ENCODE measurements around the gene GYPC. TPM values are rescaled to one million over a fixed set of nuclear protein-coding genes. Genes with fewer than 3 reads are reported as not detected.
"Not testable (repeated sequence)": the region's sequence is repeated elsewhere in the genome, so short reads cannot be mapped to it uniquely, and the experiment has no call there.

The GYPC gene
- total RNA-seq, 1 experiment from 2014 or later: not detected

GRCh38 chr2:126685629-126686028 is 29.7 kb downstream of the GYPC start:
- Histone ChIP-seq H3K27me3 (replicated peaks) (no peaks in the 10 kb centered on the region), H3K9me3 (replicated peaks) (no peaks in the 10 kb centered on the region), H3K4me1 (replicated peaks) (no peaks in the 10 kb centered on the region), H3K36me3 (no peaks in the 10 kb centered on the region), H3K27ac (no peak overlapping the region), H3K4me3 (no peak overlapping the region)
- DNase-seq (ENCODE audit: low read depth in 1 of 2, low spot score in 2 of 2): no peak

DNA sequence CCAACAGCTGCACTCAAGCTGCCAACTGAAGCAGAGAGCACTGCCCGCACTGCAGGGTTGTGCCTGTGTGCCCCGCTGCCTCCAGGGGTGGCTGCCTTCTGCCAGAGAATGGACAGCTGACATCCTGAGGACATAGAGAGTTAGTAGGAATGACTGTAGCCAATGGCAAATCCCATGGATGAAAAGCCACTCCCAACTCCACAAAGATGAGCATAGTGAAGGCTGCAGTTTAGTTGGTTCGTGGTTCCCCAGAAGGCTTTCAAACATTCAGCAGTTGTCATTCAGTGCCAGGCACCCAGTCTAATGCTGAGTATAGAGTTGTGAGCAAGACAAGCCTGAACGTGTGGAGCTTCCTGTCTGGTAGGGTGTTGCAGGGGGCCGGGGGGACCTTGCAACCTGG is 30.3 kb downstream of the GYPC start:
- Histone ChIP-seq H3K27ac (no peak overlapping the region), H3K4me1 (replicated peaks) (no peaks in the 10 kb centered on the region), H3K9me3 (replicated peaks) (no peaks in the 10 kb centered on the region)

DNA sequence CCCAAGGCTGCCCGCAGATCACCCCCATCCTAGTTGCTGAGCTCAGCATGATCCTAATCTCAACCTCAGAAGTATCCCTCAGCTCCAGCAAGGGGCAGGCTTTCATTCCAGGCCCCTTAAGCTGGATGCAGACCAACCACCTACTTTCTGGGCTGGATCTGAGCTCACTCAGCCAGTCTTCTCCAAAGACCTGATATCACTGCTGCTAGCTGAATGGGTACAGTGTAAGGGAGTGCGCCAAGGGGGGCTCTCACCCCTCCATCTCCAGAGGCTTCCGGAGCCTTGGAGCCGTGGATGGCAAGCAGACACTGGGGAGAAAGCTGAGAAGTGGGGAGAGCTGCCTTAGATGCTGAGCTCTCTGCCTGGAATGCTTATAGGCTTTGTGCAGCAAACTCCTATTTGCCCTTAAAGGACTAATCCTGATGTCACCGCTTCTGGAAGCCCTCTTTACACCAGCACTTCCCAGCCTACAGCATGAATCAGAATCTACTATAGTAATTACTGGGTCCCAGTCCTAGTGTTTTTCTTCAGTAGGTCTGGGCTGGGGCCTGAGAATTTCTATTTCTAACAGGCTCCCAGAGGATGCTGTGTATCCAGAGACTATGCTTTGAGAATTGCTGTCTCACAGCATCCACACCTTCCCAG is 31.0 kb downstream of the GYPC start:
- Histone ChIP-seq H3K9me3 (replicated peaks) (no peaks in the 10 kb centered on the region), H3K27me3 (replicated peaks) (no peaks in the 10 kb centered on the region), H3K36me3 (no peaks in the 10 kb centered on the region), H3K27ac (no peak overlapping the region), H3K4me1 (replicated peaks) (no peaks in the 10 kb centered on the region), H3K4me3 (no peak overlapping the region)
- no peak for DNase-seq (ENCODE audit: low read depth in 1 of 2, low spot score in 2 of 2)

More for the DNA sequence above, 30.3 kb downstream of the GYPC start:
- no peak for DNase-seq (ENCODE audit: low read depth in 1 of 2, low spot score in 2 of 2)
- Histone ChIP-seq H3K36me3 (no peaks in the 10 kb centered on the region), H3K27me3 (replicated peaks) (no peaks in the 10 kb centered on the region), H3K4me3 (no peak overlapping the region)

GRCh38 chr2:126687503-126687902 is 31.5 kb downstream of the GYPC start:
- DNase-seq (ENCODE audit: low read depth in 1 of 2, low spot score in 2 of 2): no peak
- H3K9me3 ChIP-seq (replicated peaks): no peaks in the 10 kb centered on the region
- no peaks in the 10 kb centered on the region for H3K36me3 ChIP-seq
- H3K4me1 ChIP-seq (replicated peaks): no peaks in the 10 kb centered on the region
- no peaks in the 10 kb centered on the region for H3K27me3 ChIP-seq (replicated peaks)
- H3K4me3 ChIP-seq: no peak overlapping the region
- H3K27ac ChIP-seq: no peak overlapping the region

- not testable (repeated sequence) for H3K27ac ChIP-seq; H3K27me3 ChIP-seq (replicated peaks); H3K4me1 ChIP-seq (replicated peaks); H3K4me3 ChIP-seq; H3K9me3 ChIP-seq (replicated peaks); DNase-seq (ENCODE audit: low read depth in 1 of 2, low spot score in 2 of 2); H3K36me3 ChIP-seq
Observed at GRCh38 chr2:126688594-126688993, 32.6 kb downstream of the GYPC start.

DNA sequence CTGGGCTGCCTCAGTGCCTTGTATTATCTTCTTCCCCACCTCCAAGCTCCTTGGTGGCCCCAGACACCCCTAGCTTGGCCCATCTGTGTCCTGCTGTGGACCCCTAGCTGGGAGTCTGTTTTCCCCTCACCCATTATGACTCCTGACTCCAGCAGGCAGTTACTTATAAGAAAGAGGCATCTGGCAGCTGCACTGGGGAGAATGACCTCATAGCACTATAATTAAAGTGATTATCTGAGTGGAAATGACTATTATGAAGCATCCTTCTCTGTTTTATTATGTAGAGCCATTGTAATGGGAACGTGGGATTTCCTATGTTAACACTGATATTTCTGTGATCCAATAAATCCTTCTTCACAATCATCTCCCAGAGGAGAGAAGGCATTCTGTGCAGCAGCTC is 36.3 kb downstream of the GYPC start:
- H3K4me3 ChIP-seq; H3K27ac ChIP-seq; H3K9me3 ChIP-seq (replicated peaks); DNase-seq (ENCODE audit: low read depth in 1 of 2, low spot score in 2 of 2); H3K4me1 ChIP-seq (replicated peaks); H3K36me3 ChIP-seq; H3K27me3 ChIP-seq (replicated peaks): not testable (repeated sequence)

DNA sequence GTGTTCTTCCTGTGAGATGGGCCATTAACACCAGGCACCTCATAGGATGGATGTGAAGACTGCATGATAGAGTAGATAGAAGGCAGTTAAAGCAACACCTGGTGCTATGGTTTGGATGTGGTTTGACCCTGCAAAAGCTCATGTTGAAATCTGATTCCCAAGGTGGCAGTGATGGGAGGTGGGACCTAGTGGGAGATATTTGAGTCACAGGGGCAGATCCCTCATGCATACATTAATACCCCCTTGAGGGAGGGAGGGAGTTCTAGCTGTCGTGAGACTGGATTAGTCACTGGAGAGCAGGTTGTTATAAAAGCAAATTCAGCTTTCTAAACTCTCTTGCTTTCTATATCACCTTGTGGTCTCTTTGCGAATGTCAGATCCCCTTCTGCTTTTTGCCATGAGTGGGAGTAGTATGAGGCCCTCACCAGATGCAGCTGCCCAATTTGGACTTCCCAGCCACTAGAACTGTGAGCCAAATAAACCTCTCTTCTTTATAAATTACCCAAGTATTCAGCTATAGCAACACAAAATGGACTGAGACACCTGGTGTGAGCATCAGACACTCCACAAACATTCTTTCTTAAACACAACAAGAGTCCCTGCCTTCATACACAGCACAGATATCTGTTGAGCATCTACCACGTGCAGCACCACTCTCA is 37.1 kb downstream of the GYPC start:
- H3K9me3 ChIP-seq (replicated peaks); H3K27me3 ChIP-seq (replicated peaks); H3K27ac ChIP-seq; H3K4me3 ChIP-seq; DNase-seq (ENCODE audit: low read depth in 1 of 2, low spot score in 2 of 2); H3K4me1 ChIP-seq (replicated peaks); H3K36me3 ChIP-seq: not testable (repeated sequence)

- DNase-seq (ENCODE audit: low read depth in 1 of 2, low spot score in 2 of 2): no peak
- Histone ChIP-seq H3K27ac (no peak overlapping the region), H3K9me3 (replicated peaks) (no peaks in the 10 kb centered on the region), H3K27me3 (replicated peaks) (no peaks in the 10 kb centered on the region), H3K4me1 (replicated peaks) (no peaks in the 10 kb centered on the region), H3K36me3 (no peaks in the 10 kb centered on the region), H3K4me3 (no peak overlapping the region)
Observed at GRCh38 chr2:126696644-126697520, 40.9 kb downstream of the GYPC start.

DNA sequence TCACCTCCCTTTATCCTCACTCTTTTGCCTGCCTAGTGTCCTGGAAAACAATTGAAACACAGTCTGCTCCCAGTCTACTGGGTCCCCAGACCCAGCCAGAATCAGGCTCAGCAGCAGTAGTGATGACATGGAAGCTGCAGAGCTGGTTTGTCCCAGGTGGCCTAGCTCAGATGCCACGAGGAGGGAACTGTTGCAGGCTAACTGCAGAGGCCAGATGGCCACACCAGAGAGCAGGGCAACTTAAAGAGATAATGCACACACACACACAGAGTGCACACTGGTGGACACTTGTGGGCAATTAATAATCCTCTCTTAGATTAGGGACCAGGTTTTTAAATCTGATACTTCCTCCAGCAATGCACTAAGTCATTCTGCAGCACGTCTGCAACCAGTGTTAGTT is 42.4 kb downstream of the GYPC start:
- H3K27ac ChIP-seq: no peak overlapping the region
- no peaks in the 10 kb centered on the region for H3K27me3 ChIP-seq (replicated peaks)
- no peaks in the 10 kb centered on the region for H3K9me3 ChIP-seq (replicated peaks)
- no peaks in the 10 kb centered on the region for H3K4me1 ChIP-seq (replicated peaks)
- no peak for DNase-seq (ENCODE audit: low read depth in 1 of 2, low spot score in 2 of 2)
- no peak overlapping the region for H3K4me3 ChIP-seq
- no peaks in the 10 kb centered on the region for H3K36me3 ChIP-seq

- H3K36me3 ChIP-seq: no peaks in the 10 kb centered on the region
- H3K27me3 ChIP-seq (replicated peaks): no peaks in the 10 kb centered on the region
- no peaks in the 10 kb centered on the region for H3K9me3 ChIP-seq (replicated peaks)
- no peak overlapping the region for H3K27ac ChIP-seq
- no peaks in the 10 kb centered on the region for H3K4me1 ChIP-seq (replicated peaks)
- DNase-seq (ENCODE audit: low read depth in 1 of 2, low spot score in 2 of 2): no peak
- no peak overlapping the region for H3K4me3 ChIP-seq
Observed at GRCh38 chr2:126699018-126699417, 43.1 kb downstream of the GYPC start.

DNA sequence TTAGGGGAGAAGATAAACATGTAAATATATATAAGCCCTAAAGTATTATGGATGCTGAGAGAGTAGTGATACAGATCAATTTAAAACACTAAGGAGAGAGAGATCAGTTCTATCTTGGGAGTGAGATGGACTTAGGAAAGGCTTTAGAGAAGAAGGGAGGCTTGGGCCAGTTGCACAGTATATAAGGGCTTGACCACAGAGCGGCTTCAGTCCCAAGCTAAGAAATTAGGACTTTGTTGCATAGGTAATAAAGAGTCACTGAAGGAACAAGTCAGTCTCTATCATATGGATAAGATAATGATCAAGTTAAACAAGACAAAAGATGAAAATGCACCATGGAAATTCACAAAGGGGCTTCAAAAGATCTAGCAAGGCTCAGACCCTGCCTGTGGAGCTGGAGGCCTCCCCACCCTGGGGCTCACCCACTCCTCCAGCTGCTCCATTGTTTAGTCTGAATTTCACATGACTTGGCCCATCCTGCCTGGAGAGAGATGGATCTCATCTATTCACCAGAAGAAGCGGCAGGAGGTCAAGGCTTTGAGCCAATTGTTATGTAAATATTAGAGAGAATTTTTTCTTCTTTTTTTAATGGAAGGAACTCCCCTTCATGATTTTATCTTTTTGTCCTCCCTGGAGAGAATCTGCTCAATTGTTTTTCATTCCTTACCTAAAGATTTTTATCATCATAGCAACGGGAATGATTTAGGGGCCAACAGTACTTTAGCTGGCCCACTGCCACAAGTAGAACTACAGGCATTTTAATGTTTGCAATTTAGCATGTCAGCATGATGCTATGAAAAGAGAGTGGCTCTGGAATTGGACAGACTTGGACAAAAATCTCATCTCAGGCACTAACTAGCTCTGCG is 44.0 kb downstream of the GYPC start:
- no peaks in the 10 kb centered on the region for H3K4me1 ChIP-seq (replicated peaks)
- no peak overlapping the region for H3K4me3 ChIP-seq
- DNase-seq (ENCODE audit: low read depth in 1 of 2, low spot score in 2 of 2): no peak
- H3K9me3 ChIP-seq (replicated peaks): no peaks in the 10 kb centered on the region
- H3K36me3 ChIP-seq: no peaks in the 10 kb centered on the region
- H3K27ac ChIP-seq: no peak overlapping the region
- no peaks in the 10 kb centered on the region for H3K27me3 ChIP-seq (replicated peaks)

DNA sequence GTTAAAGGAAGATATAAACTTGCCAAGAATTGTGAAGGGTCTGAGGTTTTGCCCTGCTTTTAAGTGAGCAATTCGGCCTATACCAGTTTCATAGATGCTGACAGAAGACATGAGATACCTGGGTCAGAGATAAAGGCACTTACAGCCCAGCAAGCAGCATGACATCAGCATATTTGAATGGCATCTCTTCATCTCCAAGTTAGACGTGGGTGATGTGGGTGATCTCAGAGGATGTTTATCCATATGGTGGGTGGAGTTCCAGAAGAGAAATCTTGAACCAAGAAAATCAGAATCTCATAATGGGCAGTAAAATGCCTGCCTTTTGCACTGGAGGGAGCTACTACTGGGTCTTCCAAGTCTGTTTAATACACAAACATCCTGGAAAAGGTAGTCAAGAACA is 44.7 kb downstream of the GYPC start:
- no peak for DNase-seq (ENCODE audit: low read depth in 1 of 2, low spot score in 2 of 2)
- Histone ChIP-seq H3K27me3 (replicated peaks) (no peaks in the 10 kb centered on the region), H3K4me3 (no peak overlapping the region), H3K27ac (no peak overlapping the region), H3K9me3 (replicated peaks) (no peaks in the 10 kb centered on the region), H3K36me3 (no peaks in the 10 kb centered on the region), H3K4me1 (replicated peaks) (no peaks in the 10 kb centered on the region)

- H3K36me3 ChIP-seq: no peaks in the 10 kb centered on the region
- DNase-seq (ENCODE audit: low read depth in 1 of 2, low spot score in 2 of 2): peak in 1 of 2 experiments; percentile 18
- no peak overlapping the region for H3K4me3 ChIP-seq
- no peaks in the 10 kb centered on the region for H3K27me3 ChIP-seq (replicated peaks)
- H3K4me1 ChIP-seq (replicated peaks): no peaks in the 10 kb centered on the region
- no peaks in the 10 kb centered on the region for H3K9me3 ChIP-seq (replicated peaks)
- H3K27ac ChIP-seq: no peak overlapping the region
Observed at GRCh38 chr2:126703311-126703710, 47.4 kb downstream of the GYPC start.
